ENCODE data around the gene MCF2L. TPM values are rescaled to one million over a fixed set of nuclear protein-coding genes. Genes with fewer than 3 reads are reported as not detected.

The MCF2L gene
- total RNA-seq, 1 donor from 2014 or later, result 6.7 TPM

DNA sequence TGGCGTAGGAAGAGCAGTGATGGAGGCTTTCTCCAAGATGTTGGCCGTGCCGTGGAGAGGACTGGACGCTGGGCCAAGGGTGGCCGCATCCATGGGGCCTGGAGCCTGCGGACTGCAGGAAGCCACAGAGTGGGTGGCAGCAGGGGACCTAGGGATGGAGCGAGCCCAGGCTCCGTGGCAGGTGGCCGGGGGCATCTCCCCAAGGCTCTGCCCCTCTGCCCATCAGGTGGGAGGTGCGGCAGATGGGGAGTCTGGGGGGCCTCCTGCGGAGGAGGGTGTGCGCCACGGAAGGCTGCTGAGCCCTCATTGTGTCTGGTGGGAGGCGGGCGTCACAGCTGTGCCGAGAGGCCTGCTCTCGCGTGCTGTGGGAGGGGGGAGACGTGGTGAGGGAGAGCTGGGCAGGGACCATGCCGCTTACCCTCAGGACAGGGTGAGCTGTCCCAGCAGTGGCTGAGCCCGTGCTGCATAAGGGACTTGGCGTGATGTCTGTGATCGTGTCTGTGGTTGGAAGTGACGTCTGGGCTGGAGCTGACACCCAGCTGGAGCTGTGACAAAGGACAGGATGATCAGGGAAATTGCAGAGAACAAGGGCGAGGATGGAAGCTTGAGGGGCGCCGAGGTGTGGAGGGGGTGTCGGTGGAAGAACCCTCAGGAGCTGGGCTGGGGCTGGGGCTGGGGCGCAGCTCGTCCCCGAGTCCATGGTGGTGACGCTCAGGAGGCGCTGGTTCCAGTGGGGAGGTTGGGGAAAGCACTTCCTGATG lies 13.4 kb downstream of the MCF2L start:
- H3K36me3 Mint-ChIP-seq (ENCODE audit: low read depth), result no peaks in the 10 kb centered on the region
- H3K27ac Mint-ChIP-seq (ENCODE audit: unreplicated experiment), result no peak overlapping the region
- no peak for DNase-seq (ENCODE audit: low spot score)
- H3K4me1 Mint-ChIP-seq (ENCODE audit: low read depth), result no peaks in the 10 kb centered on the region
- no peak overlapping the region for H3K4me3 Mint-ChIP-seq (ENCODE audit: unreplicated experiment)
- H3K9me3 Mint-ChIP-seq (ENCODE audit: low read depth), result no peaks in the 10 kb centered on the region
- no peak for TF ChIP-seq CTCF (IDR thresholded peaks at IDR 0.05)
- peaks cover 28% of the 10 kb centered on the region for H3K27me3 Mint-ChIP-seq (ENCODE audit: low read depth)

GRCh38 chr13:112983042-112983305 lies 14.0 kb downstream of the MCF2L start:
- Mint-ChIP-seq H3K4me1 (ENCODE audit: low read depth) (no peaks in the 10 kb centered on the region), H3K9me3 (ENCODE audit: low read depth) (no peaks in the 10 kb centered on the region), H3K27me3 (ENCODE audit: low read depth) (peaks cover 29% of the 10 kb centered on the region), H3K36me3 (ENCODE audit: low read depth) (no peaks in the 10 kb centered on the region), H3K4me3 (ENCODE audit: unreplicated experiment) (no peak overlapping the region), H3K27ac (ENCODE audit: unreplicated experiment) (no peak overlapping the region)
- no peak for TF ChIP-seq CTCF (IDR thresholded peaks at IDR 0.05)
- DNase-seq (ENCODE audit: low spot score), result no peak

- Mint-ChIP-seq H3K36me3 (ENCODE audit: low read depth) (no peaks in the 10 kb centered on the region), H3K27me3 (ENCODE audit: low read depth) (peaks cover 29% of the 10 kb centered on the region), H3K4me1 (ENCODE audit: low read depth) (no peaks in the 10 kb centered on the region), H3K4me3 (ENCODE audit: unreplicated experiment) (no peak overlapping the region), H3K9me3 (ENCODE audit: low read depth) (no peaks in the 10 kb centered on the region), H3K27ac (ENCODE audit: unreplicated experiment) (no peak overlapping the region)
- TF ChIP-seq CTCF (IDR thresholded peaks at IDR 0.05), result no peak
- no peak for DNase-seq (ENCODE audit: low spot score)
Observed at GRCh38 chr13:112983428-112984196, 14.6 kb downstream of the MCF2L start.

GRCh38 chr13:112984501-112984900 lies 15.5 kb downstream of the MCF2L start:
- Mint-ChIP-seq H3K4me3 (ENCODE audit: unreplicated experiment) (no peak overlapping the region), H3K9me3 (ENCODE audit: low read depth) (no peaks in the 10 kb centered on the region), H3K27ac (ENCODE audit: unreplicated experiment) (no peak overlapping the region), H3K36me3 (ENCODE audit: low read depth) (no peaks in the 10 kb centered on the region), H3K4me1 (ENCODE audit: low read depth) (no peaks in the 10 kb centered on the region), H3K27me3 (ENCODE audit: low read depth) (peaks cover 29% of the 10 kb centered on the region)
- DNase-seq (ENCODE audit: low spot score), result no peak
- TF ChIP-seq CTCF (IDR thresholded peaks at IDR 0.05), result no peak

DNA sequence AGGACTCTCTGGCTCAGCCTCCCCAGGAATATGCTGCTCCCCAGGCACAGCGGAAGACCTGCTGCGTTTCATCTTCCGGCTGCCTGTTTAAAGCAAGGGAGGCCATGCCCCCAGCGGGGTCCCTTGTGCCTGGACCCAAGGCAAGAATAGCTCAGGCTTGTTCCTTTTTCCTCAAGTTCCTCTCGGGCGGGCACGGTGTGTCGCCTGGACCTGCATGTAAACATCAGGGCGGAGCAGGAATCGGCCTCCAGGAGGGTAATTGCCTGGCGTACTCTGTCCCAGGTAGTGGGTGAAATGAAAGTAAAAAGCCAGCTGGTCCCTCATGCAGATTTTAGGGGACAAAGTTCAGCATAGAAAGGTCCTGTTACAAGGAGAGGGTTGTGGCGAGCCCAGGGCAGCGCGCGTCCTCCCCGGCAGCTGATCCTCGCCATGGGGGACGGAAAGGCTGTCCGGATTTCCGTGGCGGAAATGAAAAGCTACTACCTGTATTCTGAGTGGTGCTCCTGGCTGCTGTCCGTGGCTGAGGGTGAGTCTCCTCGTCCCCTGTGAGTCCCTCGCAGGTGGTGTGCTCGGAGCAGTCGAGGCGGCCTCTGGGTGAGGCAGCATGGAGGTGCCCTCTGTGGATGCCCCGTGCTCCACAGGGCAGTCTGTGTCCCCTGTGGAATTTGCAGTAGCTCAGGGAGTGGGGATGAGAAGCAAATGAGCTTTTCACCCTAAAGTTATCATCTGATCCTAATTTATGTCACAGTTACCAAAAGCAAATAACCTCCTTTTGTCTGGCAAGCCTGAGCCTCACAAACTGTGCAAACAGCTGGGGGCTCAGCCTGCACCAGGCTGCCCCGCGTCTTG lies 16.2 kb downstream of the MCF2L start:
- Mint-ChIP-seq H3K4me3 (ENCODE audit: unreplicated experiment) (no peak overlapping the region), H3K27ac (ENCODE audit: unreplicated experiment) (no peak overlapping the region), H3K27me3 (ENCODE audit: low read depth) (peaks cover 31% of the 10 kb centered on the region), H3K36me3 (ENCODE audit: low read depth) (no peaks in the 10 kb centered on the region), H3K4me1 (ENCODE audit: low read depth) (no peaks in the 10 kb centered on the region), H3K9me3 (ENCODE audit: low read depth) (no peaks in the 10 kb centered on the region)
- DNase-seq (ENCODE audit: low spot score), result no peak
- no peak for TF ChIP-seq CTCF (IDR thresholded peaks at IDR 0.05)

Data from chondrocyte (in vitro differentiated cells).